Neural cell (in vitro differentiated cells): ENCODE data around the gene FBXO2. TPM values are rescaled to one million over a fixed set of nuclear protein-coding genes. Genes with fewer than 3 reads are reported as not detected.

Experiments
- H2AFZ ChIP-seq: fragments of 200-600, 300-800 bp; sonication (generic), shearing (Covaris generic); 2 replicates; pipeline ENCODE4 v1.6.0; 2014; ENCODE audit warnings: low read depth, mild to moderate bottlenecking, antibody characterized with exemption, low read length, moderate library complexity
- H3F3A ChIP-seq: fragments of 200-600 bp; shearing (Covaris generic); 2 replicates; pipeline ENCODE4 v1.6.1; 2016; ENCODE audit warnings: mild to moderate bottlenecking, moderate library complexity, mixed read lengths, antibody characterized with exemption, low read length; ENCODE audit not compliant: insufficient read depth, poor library complexity, severe bottlenecking
- H3K27ac ChIP-seq: fragments of 200-600, 300-800 bp; sonication (generic), shearing (Covaris generic); 2 replicates; pipeline ENCODE4 v1.5.1; 2014; ENCODE audit warnings: mild to moderate bottlenecking, low read length, moderate library complexity
- H3K27me3 ChIP-seq: fragments of 300-800, 200-600 bp; sonication (generic), shearing (Covaris generic); 2 replicates; pipeline ENCODE4 v1.6.0; 2014; ENCODE audit warnings: mild to moderate bottlenecking, low read depth, low read length, moderate library complexity; ENCODE audit not compliant: insufficient read depth
- H3K36me3 ChIP-seq: fragments of 300-800, 200-600 bp; sonication (generic), shearing (Covaris generic); 2 replicates; pipeline ENCODE4 v1.5.1; 2014; ENCODE audit warnings: mild to moderate bottlenecking, antibody characterized with exemption, low read length, moderate library complexity; ENCODE audit not compliant: insufficient read depth
- H3K4me2 ChIP-seq: fragments of 300-800, 200-600 bp; sonication (generic), shearing (Covaris generic); 2 replicates; pipeline ENCODE4 v1.6.0; 2014; ENCODE audit warnings: mild to moderate bottlenecking, low read length
- H3K4me3 ChIP-seq: fragments of 300-800, 200-600 bp; sonication (generic), shearing (Covaris generic); 2 replicates; pipeline ENCODE4 v1.5.1; 2014; ENCODE audit warnings: mild to moderate bottlenecking, low read length, moderate library complexity
- H3K79me2 ChIP-seq: fragments of 200-600 bp; shearing (Covaris generic); replicated peaks from 2 replicates; pipeline ENCODE4 v1.6.0; 2014; ENCODE audit warnings: mild to moderate bottlenecking, low read length, moderate library complexity; ENCODE audit not compliant: insufficient read depth
- H3K9ac ChIP-seq: fragments of 300-800, 200-600 bp; sonication (generic), shearing (Covaris generic); 2 replicates; pipeline ENCODE4 v1.6.1; 2016; ENCODE audit warnings: mild to moderate bottlenecking, low read length, mixed read lengths
- H3K9me2 ChIP-seq: fragments of 200-600 bp; shearing (Covaris generic); 2 replicates; pipeline ENCODE4 v1.6.1; 2016; ENCODE audit warnings: mild to moderate bottlenecking, low read length, mixed read lengths; ENCODE audit not compliant: insufficient read depth
- H3K9me3 ChIP-seq: fragments of 200-600, 300-800 bp; sonication (generic), shearing (Covaris generic); 2 replicates; pipeline ENCODE4 v1.6.1; 2016; ENCODE audit warnings: mild to moderate bottlenecking, mixed run types, low read length, moderate library complexity, mixed read lengths
- H4K20me1 ChIP-seq: fragments of 200-600 bp; shearing (Covaris generic); 2 replicates; pipeline ENCODE4 v1.6.1; 2016; ENCODE audit warnings: mild to moderate bottlenecking, mixed run types; ENCODE audit not compliant: insufficient read depth
- EP300 ChIP-seq: fragments of 450-650 bp; conservative IDR thresholded peaks from 2 replicates; pipeline ENCODE4 v1.6.1; 2014; ENCODE audit warnings: antibody characterized with exemption, mild to moderate bottlenecking, moderate library complexity; ENCODE audit not compliant: poor library complexity, severe bottlenecking
- EZH2 ChIP-seq: fragments of 200-600, 300-800 bp; shearing (Covaris generic), sonication (generic); IDR thresholded peaks from 2 replicates; pipeline ENCODE4 v1.6.1; 2014; ENCODE audit warnings: antibody characterized with exemption, low read length, borderline replicate concordance, mild to moderate bottlenecking; ENCODE audit not compliant: insufficient read depth, poor library complexity, severe bottlenecking
- MXI1 ChIP-seq: fragments of 450-650 bp; conservative IDR thresholded peaks from 2 replicates; pipeline ENCODE4 v1.6.1; 2014; ENCODE audit warnings: antibody characterized with exemption, mild to moderate bottlenecking; ENCODE audit not compliant: poor library complexity, severe bottlenecking
- POLR2AphosphoS5 ChIP-seq: IDR thresholded peaks from 2 replicates; pipeline ENCODE4 v1.6.1; 2012
- RAD21 ChIP-seq: fragments of 450-650 bp; conservative IDR thresholded peaks from 2 replicates; pipeline ENCODE4 v1.6.1; 2014; ENCODE audit warnings: antibody characterized with exemption, mild to moderate bottlenecking, moderate library complexity
- SMC3 ChIP-seq: fragments of 450-650 bp; conservative IDR thresholded peaks from 2 replicates; pipeline ENCODE4 v1.6.1; 2014; ENCODE audit warnings: antibody characterized with exemption, mild to moderate bottlenecking, moderate library complexity; ENCODE audit not compliant: poor library complexity
- TAF1 ChIP-seq: IDR thresholded peaks from 2 replicates; pipeline ENCODE4 v1.6.1; 2012; ENCODE audit warnings: low read depth
- polyA plus RNA-seq: library from polyadenylated mRNA; depleted of rRNA; stranded (reverse); fragments of >200 nt; gene quantifications from 2 replicates; pipeline ENCODE4 v1.2.3, GENCODE V29; 2014
- TF ChIP-seq, protein P1 (sequence below): IDR thresholded peaks from 2 replicates; pipeline ENCODE4 v1.6.1; 2012; ENCODE audit warnings: borderline replicate concordance
- TF ChIP-seq, protein P2 (sequence below): fragments of 450-650 bp; IDR thresholded peaks from 2 replicates; pipeline ENCODE4 v1.5.1; 2014; ENCODE audit warnings: antibody characterized with exemption, mild to moderate bottlenecking, moderate library complexity; ENCODE audit not compliant: poor library complexity, severe bottlenecking

Gene FBXO2
- polyA plus RNA-seq, 1 donor from 2014 or later = 16.6 TPM

DNA sequence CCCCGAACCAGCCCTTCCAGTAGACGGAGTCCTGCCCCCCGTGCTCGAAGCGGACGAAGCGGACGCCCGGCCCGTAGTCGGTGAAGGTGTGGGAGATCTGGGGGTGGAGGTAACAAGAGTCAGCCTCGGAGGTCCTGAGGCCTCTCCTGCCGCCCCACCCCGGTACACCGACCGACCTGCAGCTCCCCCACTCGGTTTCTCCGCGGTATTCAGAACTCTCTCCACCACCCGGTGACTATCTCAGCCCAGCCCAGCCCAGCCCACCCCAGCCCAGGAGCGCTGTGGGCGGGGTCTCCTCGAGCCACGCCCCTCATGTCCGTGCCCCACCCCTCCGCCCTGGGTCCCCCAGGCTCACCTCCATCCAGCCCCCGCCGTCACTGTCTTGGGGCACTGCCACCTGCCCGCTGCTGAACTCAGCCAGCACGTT lies 5.5 kb downstream of the FBXO2 start:
- H3K4me2 ChIP-seq = no peak overlapping the region
- H3F3A ChIP-seq = no peaks in the 10 kb centered on the region
- H3K4me3 ChIP-seq = no peak overlapping the region
- H3K9ac ChIP-seq = no peak overlapping the region
- H2AFZ ChIP-seq = no peak overlapping the region
- H4K20me1 ChIP-seq = no peaks in the 10 kb centered on the region
- H3K36me3 ChIP-seq = no peaks in the 10 kb centered on the region
- H3K9me2 ChIP-seq = no peaks in the 10 kb centered on the region
- H3K9me3 ChIP-seq = no peaks in the 10 kb centered on the region
- TF ChIP-seq, protein P1, sequence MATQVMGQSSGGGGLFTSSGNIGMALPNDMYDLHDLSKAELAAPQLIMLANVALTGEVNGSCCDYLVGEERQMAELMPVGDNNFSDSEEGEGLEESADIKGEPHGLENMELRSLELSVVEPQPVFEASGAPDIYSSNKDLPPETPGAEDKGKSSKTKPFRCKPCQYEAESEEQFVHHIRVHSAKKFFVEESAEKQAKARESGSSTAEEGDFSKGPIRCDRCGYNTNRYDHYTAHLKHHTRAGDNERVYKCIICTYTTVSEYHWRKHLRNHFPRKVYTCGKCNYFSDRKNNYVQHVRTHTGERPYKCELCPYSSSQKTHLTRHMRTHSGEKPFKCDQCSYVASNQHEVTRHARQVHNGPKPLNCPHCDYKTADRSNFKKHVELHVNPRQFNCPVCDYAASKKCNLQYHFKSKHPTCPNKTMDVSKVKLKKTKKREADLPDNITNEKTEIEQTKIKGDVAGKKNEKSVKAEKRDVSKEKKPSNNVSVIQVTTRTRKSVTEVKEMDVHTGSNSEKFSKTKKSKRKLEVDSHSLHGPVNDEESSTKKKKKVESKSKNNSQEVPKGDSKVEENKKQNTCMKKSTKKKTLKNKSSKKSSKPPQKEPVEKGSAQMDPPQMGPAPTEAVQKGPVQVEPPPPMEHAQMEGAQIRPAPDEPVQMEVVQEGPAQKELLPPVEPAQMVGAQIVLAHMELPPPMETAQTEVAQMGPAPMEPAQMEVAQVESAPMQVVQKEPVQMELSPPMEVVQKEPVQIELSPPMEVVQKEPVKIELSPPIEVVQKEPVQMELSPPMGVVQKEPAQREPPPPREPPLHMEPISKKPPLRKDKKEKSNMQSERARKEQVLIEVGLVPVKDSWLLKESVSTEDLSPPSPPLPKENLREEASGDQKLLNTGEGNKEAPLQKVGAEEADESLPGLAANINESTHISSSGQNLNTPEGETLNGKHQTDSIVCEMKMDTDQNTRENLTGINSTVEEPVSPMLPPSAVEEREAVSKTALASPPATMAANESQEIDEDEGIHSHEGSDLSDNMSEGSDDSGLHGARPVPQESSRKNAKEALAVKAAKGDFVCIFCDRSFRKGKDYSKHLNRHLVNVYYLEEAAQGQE = no peak
- TF ChIP-seq EP300 (no peak), EZH2 (no peak), SMC3 (no peak), TAF1 (no peak), MXI1 (no peak), RAD21 (no peak)
- TF ChIP-seq, protein P2, sequence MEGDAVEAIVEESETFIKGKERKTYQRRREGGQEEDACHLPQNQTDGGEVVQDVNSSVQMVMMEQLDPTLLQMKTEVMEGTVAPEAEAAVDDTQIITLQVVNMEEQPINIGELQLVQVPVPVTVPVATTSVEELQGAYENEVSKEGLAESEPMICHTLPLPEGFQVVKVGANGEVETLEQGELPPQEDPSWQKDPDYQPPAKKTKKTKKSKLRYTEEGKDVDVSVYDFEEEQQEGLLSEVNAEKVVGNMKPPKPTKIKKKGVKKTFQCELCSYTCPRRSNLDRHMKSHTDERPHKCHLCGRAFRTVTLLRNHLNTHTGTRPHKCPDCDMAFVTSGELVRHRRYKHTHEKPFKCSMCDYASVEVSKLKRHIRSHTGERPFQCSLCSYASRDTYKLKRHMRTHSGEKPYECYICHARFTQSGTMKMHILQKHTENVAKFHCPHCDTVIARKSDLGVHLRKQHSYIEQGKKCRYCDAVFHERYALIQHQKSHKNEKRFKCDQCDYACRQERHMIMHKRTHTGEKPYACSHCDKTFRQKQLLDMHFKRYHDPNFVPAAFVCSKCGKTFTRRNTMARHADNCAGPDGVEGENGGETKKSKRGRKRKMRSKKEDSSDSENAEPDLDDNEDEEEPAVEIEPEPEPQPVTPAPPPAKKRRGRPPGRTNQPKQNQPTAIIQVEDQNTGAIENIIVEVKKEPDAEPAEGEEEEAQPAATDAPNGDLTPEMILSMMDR = no peak
- H3K27me3 ChIP-seq = no peaks in the 10 kb centered on the region
- H3K27ac ChIP-seq = no peak overlapping the region
- H3K79me2 ChIP-seq = no peaks in the 10 kb centered on the region

DNA sequence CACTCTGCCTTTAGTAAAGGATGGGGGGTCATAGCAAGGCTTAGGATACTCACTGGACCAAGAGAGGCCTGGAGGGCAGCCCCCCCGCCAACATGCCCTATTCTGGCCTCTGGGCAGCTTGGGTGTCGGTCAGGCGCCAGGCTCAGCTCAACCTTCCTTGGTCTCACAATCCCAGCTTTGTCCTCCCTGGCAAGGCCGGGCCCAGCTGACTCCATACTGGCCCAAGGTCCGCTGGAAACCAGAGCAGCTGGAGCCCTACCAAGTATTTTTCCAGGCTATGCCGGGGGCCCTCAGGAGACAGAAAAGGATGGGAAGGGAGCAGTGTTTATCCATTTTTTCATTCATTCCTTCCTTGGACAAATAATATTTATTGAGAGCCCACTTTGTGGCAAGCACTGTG lies 6.2 kb downstream of the FBXO2 start:
- H3K27me3 ChIP-seq = no peaks in the 10 kb centered on the region
- H3K9ac ChIP-seq = no peak overlapping the region
- no peak overlapping the region for H3K27ac ChIP-seq

More for the DNA sequence above, 6.2 kb downstream of the FBXO2 start:
- Histone ChIP-seq H3K9me3 (no peaks in the 10 kb centered on the region), H4K20me1 (no peaks in the 10 kb centered on the region), H3F3A (no peaks in the 10 kb centered on the region), H2AFZ (no peak overlapping the region), H3K4me2 (no peak overlapping the region), H3K9me2 (no peaks in the 10 kb centered on the region), H3K79me2 (no peaks in the 10 kb centered on the region), H3K36me3 (no peaks in the 10 kb centered on the region), H3K4me3 (no peak overlapping the region)
- TF ChIP-seq SMC3 = no peak
- TF ChIP-seq, protein P2 = no peak
- TF ChIP-seq EP300 = no peak
- no peak for TF ChIP-seq RAD21
- TF ChIP-seq POLR2AphosphoS5 = no peak
- TF ChIP-seq EZH2 = no peak
- TF ChIP-seq, protein P1 = no peak
